Measurements from ENCODE around the gene NTNG1.

Gene NTNG1

GRCh38 chr1:107264561-107264960, 123.7 kb downstream of the NTNG1 start:
- FAIRE-seq, result no peak

GRCh38 chr1:107267489-107267888, 126.7 kb downstream of the NTNG1 start:
- no peak for FAIRE-seq

DNA sequence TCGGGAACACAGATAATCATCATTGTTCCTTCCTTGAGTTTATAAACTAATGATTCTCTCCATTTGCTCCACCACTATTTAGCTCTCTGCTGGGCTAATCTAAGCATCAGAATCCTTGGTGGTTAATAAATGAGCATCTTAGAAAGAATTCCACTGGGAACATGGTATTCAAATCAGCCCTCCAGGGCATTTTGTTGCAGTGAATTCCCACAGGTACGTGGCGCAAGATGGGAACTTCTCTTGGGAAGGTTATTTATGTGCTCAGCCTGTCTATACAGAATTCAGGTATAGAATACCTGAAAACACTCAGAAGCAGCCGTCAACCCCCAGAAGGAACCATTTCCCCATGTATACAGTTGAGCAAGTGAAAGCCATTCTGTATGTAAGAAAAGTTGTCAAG, 131.5 kb downstream of the NTNG1 start:
- FAIRE-seq, result no peak

- no peak for FAIRE-seq
Observed at GRCh38 chr1:107273515-107273914, 132.7 kb downstream of the NTNG1 start.

DNA sequence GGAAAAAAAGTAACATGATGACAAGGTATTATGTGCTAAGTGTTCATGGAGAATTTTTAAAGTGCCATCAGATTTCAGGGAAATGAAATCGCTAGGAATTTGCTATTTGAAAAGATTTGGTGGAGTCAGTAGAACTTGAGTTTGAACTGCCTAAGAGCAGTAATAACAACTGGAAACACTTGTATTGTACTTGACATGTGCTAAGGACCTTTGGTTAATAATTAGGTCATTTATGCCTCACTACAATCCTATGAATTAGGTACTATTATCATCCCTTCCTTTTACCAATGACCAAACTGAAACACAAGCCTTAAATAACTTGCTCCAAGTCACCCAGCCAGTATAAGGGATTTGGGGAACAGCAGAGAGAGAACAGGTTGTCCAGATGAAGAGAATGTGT, 133.4 kb downstream of the NTNG1 start:
- no peak for FAIRE-seq

DNA sequence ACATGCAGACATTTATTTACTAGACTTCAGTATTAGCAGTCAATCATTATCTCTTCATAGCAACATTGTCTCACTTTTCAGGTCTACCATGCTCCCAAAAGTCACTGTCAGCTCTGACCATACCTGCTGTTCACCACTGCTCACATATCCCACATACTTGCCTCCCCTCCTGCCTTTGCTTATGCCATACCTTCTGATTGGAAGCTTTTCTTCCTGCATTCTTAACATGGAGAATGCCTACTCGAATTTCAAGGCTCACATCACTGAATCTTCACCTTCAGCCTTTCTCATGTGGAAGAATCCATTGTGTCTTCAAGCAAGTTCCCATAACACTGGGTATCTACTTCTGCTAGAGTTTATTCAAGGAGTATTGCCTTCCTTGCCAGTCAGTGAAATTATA, 135.4 kb downstream of the NTNG1 start:
- no peak for FAIRE-seq

- FAIRE-seq, result peak; percentile 76
Observed at GRCh38 chr1:107277022-107277421, 136.2 kb downstream of the NTNG1 start.

DNA sequence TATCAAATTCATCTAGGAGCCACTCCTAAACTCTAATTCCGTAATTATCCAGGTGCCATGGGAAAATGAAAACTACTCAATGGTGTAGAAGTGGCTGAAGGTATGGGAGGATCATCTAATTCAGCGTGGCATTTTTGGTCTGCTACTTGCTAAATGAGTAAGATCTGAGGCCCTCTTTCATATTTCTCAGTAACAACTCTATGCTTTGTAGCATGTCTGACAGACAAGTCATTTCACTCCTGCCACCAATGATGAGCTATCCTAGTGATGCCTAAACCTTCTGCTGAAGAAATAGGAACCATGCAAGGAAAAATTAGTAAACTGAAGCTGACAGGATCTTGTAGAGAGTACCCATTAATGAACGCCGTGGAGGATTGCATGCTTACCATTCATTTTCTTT, 145.3 kb downstream of the NTNG1 start:
- no peak for FAIRE-seq

- FAIRE-seq, result no peak
Observed at GRCh38 chr1:107291987-107292386, 151.1 kb downstream of the NTNG1 start.

GRCh38 chr1:107293901-107294613, 153.2 kb downstream of the NTNG1 start:
- FAIRE-seq, result no peak

DNA sequence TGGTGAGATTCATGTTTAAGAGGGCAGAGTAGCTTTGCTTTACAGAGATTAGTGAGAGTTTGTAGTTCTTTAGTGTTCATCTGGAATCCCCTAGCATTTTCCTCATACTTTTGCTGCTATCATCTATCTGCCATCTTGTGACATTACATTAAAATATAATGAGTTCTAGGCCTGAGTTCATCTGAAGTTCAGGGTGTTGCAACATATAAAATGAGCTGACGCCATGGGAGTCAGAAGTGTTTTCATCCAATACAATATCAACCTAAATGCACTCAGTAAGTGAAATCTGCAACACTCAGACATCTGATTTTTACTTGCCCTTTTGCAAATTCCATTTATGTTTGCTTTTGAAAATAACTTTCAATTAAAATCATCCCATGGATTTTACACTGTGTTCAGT, 153.8 kb downstream of the NTNG1 start:
- FAIRE-seq, result no peak

GRCh38 chr1:107297681-107298080, 156.8 kb downstream of the NTNG1 start:
- no peak for FAIRE-seq

- FAIRE-seq, result no peak
Observed at GRCh38 chr1:107298526-107298925, 157.7 kb downstream of the NTNG1 start.

GRCh38 chr1:107299521-107299920, 158.7 kb downstream of the NTNG1 start:
- no peak for FAIRE-seq

GRCh38 chr1:107309962-107310361, 169.1 kb downstream of the NTNG1 start:
- FAIRE-seq, result no peak

DNA sequence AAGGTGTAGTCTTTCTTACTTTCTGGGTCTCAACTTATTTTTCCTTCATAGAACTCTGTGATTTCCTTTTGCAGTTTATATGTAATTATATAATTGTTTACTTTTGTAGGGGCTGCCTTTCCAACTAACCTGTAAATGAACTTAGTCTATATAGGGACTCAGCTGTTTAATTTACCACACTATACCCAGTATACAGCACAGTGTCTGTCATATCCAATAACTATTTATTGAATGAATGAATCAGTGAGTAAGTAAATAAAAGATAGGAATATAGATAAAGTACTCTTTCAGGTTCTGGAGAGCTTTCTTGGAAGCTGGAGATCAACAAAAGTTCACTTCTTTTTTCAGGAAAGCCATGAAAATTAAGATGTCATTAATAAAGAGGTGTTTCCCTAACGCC, 174.8 kb downstream of the NTNG1 start:
- FAIRE-seq, result no peak

DNA sequence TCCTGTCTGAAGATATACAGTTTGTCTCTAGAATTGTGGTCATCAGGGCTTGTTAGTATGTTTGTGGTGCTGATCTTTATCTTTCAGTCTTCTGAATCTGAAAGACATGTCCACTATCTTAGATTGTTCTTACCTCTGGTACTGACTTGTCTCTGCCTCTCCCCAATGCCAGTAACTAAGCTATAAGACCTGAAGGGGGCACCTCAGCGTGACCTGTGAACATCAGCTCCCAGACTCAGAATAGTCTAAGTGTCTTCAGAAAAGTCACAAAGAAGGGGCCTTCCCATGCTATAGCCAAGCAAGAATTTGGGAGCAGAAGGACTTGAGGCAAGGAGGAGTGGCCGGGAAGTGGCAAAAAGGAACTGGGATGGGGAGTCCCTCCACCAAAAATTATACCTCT, 178.1 kb downstream of the NTNG1 start:
- no peak for FAIRE-seq

- FAIRE-seq, result no peak
Observed at GRCh38 chr1:107323784-107324183, 182.9 kb downstream of the NTNG1 start.

DNA sequence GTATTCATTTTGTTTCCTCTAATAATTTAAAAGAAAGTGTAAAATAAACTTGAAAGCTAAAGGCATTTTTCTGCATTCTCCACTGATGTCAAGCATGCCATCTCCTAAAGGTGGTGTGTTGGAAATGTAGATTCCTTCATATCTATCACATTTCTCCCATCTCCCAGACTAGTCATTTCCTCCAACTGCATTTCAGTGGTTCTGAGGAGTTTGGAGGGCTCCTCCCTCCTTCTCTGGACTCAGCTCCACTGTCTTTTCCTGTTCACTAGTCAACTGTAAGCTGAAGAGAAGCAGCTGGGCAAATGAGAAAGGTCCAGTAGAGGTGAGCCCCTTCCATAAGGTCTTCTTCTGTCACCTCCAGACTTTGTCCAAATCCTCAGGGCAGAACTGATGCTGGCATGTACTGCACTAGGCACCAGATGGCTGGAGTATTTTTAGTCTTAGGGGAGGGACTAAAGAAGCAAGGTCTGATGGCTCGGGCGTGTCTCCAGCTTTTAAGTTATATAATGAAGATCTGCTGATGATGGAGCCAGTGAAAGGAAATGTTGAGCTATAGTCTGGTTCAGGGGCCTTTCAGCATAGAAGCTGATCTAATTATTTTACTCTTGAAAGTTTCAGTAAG, 186.1 kb downstream of the NTNG1 start:
- FAIRE-seq, result no peak

DNA sequence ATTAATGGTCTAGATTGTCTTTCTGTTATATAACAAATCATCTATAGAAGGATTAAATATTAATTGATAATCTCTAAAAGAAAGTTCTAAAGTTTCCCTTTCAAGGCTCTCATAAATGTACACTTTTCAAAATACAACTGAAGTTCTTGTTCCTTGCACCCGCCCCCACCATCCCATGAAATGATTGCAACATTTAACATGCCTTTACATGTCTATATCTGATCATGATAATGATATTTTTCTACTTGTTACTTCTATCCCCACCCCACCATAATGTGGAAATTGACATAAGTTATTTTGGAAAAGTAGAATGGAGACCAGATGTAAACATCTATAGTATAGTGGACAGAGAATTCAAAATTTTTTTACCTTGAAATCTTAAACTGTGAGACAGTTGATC, 186.6 kb downstream of the NTNG1 start:
- FAIRE-seq, result no peak

DNA sequence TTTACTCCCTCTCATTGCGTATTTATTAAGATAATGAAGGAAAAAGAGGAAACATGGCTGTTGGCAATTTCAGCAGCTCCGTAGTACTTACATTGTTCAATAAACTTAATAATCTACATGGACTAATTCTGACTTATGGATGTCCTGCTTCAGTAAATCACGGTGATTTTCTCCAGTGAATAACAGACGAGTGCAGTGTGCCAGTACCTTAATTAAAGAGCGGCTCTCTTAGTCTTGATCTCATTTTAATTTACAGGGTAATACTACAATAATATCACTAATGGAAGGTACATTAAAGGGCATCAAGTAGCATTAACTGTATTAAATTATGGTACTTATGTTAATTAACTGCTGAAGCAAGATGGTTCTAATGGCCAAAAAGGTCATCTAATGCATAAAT, 187.2 kb downstream of the NTNG1 start:
- FAIRE-seq, result no peak

DNA sequence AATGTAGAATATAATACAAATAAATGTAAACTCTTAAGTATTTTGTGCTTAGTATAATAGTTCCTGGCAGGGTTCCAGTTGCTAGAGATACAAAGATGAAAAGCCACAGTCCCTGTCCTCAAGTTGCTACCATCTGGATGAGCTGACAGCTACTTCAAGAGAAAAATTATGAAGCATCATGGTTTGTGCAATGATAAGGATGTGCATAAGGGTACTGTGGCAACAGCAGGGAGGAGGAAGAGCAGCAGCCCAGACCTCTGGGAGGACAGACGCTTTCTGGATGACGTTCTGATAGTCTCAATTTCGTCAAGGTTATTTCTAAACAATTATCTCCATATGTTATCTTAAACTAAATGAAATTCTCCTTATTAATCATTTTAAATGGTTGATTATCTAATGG, 198.9 kb downstream of the NTNG1 start:
- no peak for FAIRE-seq

- FAIRE-seq, result no peak
Observed at GRCh38 chr1:107342316-107342715, 201.5 kb downstream of the NTNG1 start.

- FAIRE-seq, result no peak
Observed at GRCh38 chr1:107342768-107343167, 201.9 kb downstream of the NTNG1 start.

GRCh38 chr1:107343601-107344000, 202.8 kb downstream of the NTNG1 start:
- no peak for FAIRE-seq

Data from islet of Langerhans (tissue), 1 donor.